ENCODE data around the gene XYLB. TPM values are rescaled to one million over a fixed set of nuclear protein-coding genes. Genes with fewer than 3 reads are reported as not detected.
A peak's percentile ranks its signal among the peaks of the same experiment; 100 is the strongest.

XYLB gene
- total and polyA plus RNA-seq, 2 of the 13 experiments (the other 11 are each of a cell fraction or from before 2014, with no cell fraction given), result 25.9 to 30.0 TPM

- DNase-seq (ENCODE audit: low spot score) (no peak), ATAC-seq (peak; percentile 54), FAIRE-seq (no peak)
- ChIA-PET CTCF (ENCODE audit: low intra/inter-chr PET ratio, low total read pairs) (interaction anchor here (1.5 kb wide), 1 partner anchor 134 kb away, joined by 8 read pairs; no protein-coding TSS in a partner anchor), POLR2A (interaction anchor here (1.0 to 2.2 kb wide), 11 partner anchors 8 to 213 kb away, joined by 3 to 10 read pairs (median 5); partner anchors contain the start of genes ACAA1 and OXSR1)
- peaks cover 7 to 21% of the 10 kb centered on the region in 2 experiments for H3K36me3 ChIP-seq (replicated peaks in 1 of 2; ENCODE audit: control insufficient read depth in 1 of 2, insufficient read depth in 2 of 2, low read length in 2 of 2)
- in situ Hi-C loops (cut with HindIII; ENCODE audit: extremely low pct_ligation_motif_present, low pct_unique_long_range_greater_than_20kb) (loop anchor here (5.0 kb wide), 1 partner anchor 136 kb away; no protein-coding TSS in a partner anchor), intact Hi-C loops (cut with micrococcal nuclease; ENCODE audit: unreplicated experiment) (loop anchor here (2.0 kb wide), 2 partner anchors 135 to 213 kb away; no protein-coding TSS in a partner anchor)
- WGBS (ENCODE audit: low lambda C conversion rate), result 48% methylated on average over 8 of the region's 10 CpGs
- H4K20me1 ChIP-seq (ENCODE audit: insufficient read depth, low read length), result peaks cover 12% of the 10 kb centered on the region
- peaks cover 40% of the 10 kb centered on the region for H3K79me2 ChIP-seq (ENCODE audit: insufficient read depth, low read length)
- peak overlapping the region in 1 of 3 experiments; percentile 94; a peak in 3 of 6 replicates for H3K4me3 ChIP-seq (replicated peaks in 1 of 3; ENCODE audit: insufficient read depth in 1 of 3, low read depth in 2 of 3, low read length in 3 of 3)
- H3K4me1 ChIP-seq (ENCODE audit: insufficient read depth, low read length), result peaks cover 41% of the 10 kb centered on the region
- H3K27ac ChIP-seq (ENCODE audit: extremely low read length, insufficient read depth, low read length), result peak overlapping the region; percentile 8
- peak overlapping the region; percentile 12 for H2AFZ ChIP-seq (ENCODE audit: low read length)
- H3K4me2 ChIP-seq (ENCODE audit: low read depth, low read length), result peak overlapping the region; percentile 94
- no peak for TF ChIP-seq SSRP1 (CRISPR knock-in tag; IDR thresholded peaks at IDR 0.05)
- TF ChIP-seq ZNF24 (IDR thresholded peaks at IDR 0.05), result 0 out of 2 replicates have a peak, but pooled peaks have one; percentile 39
- no peak for TF ChIP-seq PAF1 (CRISPR knock-in tag; IDR thresholded peaks at IDR 0.05)
- TF ChIP-seq ZNF7 (CRISPR knock-in tag; IDR thresholded peaks at IDR 0.05), result peak; percentile 44; the same call in 1 of the 2 replicates
- TF ChIP-seq NPAS2 (CRISPR knock-in tag; IDR thresholded peaks at IDR 0.05; ENCODE audit: borderline replicate concordance), result 0 out of 2 replicates have a peak, but pooled peaks have one; percentile 73
- peak; percentile 9; the same call in 1 of the 2 replicates for TF ChIP-seq SMC3 (IDR thresholded peaks at IDR 0.05; ENCODE audit: low read length)
- TF ChIP-seq, protein P1, sequence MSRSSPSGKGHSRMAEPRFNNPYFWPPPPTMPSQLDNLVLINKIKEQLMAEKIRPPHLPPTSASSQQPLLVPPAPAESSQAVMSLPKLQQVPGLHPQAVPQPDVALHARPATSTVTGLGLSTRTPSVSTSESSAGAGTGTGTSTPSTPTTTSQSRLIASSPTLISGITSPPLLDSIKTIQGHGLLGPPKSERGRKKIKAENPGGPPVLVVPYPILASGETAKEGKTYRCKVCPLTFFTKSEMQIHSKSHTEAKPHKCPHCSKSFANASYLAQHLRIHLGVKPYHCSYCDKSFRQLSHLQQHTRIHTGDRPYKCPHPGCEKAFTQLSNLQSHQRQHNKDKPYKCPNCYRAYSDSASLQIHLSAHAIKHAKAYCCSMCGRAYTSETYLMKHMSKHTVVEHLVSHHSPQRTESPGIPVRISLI (CRISPR knock-in tag; IDR thresholded peaks at IDR 0.05; ENCODE audit: borderline replicate concordance), result no peak
- TF ChIP-seq, protein P2, sequence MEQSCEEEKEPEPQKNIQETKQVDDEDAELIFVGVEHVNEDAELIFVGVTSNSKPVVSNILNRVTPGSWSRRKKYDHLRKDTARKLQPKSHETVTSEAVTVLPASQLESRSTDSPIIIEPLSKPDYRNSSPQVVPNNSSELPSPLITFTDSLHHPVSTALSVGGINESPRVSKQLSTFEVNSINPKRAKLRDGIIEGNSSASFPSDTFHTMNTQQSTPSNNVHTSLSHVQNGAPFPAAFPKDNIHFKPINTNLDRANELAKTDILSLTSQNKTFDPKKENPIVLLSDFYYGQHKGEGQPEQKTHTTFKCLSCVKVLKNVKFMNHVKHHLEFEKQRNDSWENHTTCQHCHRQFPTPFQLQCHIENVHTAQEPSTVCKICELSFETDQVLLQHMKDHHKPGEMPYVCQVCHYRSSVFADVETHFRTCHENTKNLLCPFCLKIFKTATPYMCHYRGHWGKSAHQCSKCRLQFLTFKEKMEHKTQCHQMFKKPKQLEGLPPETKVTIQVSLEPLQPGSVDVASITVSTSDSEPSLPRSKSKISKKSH (CRISPR knock-in tag; IDR thresholded peaks at IDR 0.05; ENCODE audit: borderline replicate concordance), result no peak
- peak overlapping the region; percentile 91 for H3K9ac ChIP-seq (ENCODE audit: insufficient read depth, low read depth, low read length)
- no TSS peak for BruUV-seq (replicated peaks)
- no peaks in the 10 kb centered on the region for H3K27me3 ChIP-seq (ENCODE audit: control insufficient read depth in 1 of 2, insufficient read depth in 2 of 2, low read length in 2 of 2)
- H3K9me3 ChIP-seq (ENCODE audit: low read length), result no peaks in the 10 kb centered on the region
Observed at GRCh38 chr3:38345879-38346586, 552 bp upstream of the XYLB start.

Data from HepG2 (cell line).